Measurements from ENCODE around the gene RGS12.

Gene RGS12

DNA sequence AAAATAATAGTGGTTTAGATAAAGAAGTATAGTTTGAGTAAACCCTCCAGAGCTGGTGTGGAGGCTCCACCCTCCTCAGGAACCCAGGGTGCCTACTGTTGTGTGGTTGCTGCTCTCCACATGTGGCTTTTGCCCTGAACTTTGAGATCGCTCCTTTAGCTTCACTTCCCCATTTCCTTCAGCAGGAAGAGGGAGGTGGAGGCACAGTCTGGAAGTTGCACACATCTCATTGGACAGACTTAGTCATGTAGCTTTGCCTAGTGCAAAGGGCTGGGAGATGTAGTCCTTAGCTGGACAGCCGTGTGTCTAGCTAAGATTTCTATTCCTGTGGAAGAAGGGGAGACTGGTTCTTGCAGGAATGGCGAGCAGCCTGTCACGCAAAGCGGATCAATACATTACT, 37.9 kb downstream of the RGS12 start:
- DNase-seq (ENCODE audit: low spot score) = no peak

DNA sequence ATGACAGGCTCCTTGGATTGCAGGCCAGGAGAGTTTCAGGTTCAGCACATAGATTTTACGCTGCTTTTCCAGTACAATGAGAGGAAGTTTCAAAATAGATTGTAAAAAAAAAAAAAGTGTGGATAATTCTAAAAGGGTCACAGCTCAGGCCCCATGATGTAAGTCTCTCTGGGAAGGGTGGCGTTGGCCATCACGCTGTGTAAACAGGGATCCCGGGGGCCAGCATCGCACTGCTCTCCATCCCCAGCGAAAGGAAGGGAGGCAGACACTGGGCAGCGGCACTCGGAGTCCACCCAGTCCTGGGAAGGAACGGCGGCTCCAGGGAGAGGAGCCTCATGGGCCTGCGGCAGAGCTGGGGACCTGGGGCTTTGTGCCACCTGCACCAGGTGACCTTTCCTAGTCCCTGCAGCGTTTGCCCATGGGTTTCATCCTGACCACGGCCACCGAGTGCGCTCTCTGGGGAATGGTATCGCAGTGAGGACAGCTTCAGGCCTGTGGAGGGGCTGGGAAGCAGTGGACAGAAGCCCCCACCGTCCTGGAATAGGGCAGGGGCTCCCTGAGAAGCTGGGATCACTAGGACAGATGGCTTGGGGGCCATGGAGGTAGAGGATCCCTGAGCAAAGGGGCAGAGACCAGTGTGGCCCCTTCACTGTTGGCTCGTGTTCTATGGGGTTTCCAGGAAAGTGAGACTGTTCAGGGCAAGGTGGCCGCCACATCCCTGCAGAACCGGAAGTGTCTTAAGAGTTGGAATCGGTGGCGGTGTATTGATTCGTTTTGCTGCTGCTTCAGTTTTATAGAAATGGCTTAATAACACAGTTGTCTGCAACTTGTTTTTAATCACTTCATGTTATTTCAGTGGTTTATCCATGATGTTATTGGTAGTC, 38.9 kb downstream of the RGS12 start:
- no peak for DNase-seq (ENCODE audit: low spot score)

DNA sequence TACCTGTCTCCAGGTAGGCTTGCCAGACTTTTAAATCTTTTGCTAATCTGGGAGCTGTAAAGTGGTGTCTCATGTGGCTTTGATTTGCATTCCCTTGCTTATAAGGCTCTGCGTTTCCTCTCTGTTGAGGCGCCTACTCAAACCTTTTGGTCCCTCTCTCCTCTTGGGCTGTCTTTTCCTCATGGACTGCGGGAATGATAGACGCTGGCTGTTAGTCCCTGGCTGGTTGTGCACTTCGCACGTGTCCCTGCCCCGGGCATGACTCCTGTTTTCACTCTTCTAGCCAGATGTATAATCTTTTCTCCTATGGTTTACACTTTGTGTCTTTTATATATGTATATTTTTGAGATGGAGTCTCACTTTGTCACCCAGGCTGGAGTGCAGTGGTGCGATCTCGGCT, 39.7 kb downstream of the RGS12 start:
- DNase-seq (ENCODE audit: low spot score) = no peak

DNA sequence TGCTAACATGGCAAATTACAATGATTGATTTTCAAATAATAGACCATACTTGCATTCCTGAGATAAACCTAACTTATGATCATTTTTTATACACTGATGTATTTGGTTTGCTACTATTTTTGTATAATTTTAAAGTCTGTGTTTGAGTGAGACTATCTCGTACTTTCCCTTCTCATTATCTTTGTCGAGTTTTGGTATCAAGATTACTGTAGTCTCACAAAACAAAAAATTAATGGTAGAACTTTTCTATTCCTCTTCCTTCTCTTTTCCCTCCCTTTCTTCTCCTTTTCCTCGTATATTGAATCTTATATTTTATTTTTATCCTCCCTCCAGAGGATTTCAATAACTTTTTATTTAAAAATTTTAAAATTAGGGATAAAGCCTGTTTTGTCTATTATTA, 41.5 kb downstream of the RGS12 start:
- DNase-seq (ENCODE audit: low spot score) = no peak

DNA sequence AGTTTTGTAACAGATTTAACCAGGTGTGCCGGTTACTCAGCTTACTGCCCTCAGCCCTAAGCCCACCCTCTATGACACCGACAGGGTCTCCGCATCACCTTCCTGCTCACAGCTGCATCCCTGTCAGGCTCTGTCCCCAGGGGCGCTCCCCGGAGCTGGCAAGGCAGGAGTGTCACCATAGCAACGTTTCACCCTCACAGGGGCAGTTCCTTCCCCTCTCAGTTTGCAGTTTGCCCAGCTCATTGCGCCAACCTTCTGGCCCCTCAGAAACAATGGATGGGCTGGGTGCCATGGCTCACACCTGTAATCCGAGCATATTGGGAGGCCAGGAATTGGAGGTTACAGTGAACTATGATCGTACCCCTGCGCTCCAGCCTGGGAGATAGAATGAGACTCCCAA, 42.6 kb downstream of the RGS12 start:
- no peak for DNase-seq (ENCODE audit: low spot score)

DNA sequence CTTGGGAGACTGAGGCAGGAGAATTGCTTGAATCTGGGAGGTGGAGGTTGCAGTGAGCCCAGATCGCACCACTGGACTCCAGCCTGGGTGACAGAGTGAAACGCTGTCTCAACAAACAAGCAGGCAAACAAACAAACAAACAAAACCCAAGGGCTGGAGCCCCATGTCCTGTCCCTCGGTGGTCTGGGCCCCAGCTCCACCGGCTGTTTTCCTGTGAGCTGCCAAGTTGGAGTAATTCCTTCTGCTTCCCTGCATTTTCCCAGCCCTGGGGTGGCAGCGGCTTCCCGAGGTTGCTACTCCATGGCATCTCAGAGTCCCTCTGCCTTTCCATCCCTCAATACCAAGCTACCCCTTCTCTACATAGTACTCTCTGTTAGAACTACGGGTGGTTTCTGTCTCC, 43.2 kb downstream of the RGS12 start:
- no peak for DNase-seq (ENCODE audit: low spot score)

DNA sequence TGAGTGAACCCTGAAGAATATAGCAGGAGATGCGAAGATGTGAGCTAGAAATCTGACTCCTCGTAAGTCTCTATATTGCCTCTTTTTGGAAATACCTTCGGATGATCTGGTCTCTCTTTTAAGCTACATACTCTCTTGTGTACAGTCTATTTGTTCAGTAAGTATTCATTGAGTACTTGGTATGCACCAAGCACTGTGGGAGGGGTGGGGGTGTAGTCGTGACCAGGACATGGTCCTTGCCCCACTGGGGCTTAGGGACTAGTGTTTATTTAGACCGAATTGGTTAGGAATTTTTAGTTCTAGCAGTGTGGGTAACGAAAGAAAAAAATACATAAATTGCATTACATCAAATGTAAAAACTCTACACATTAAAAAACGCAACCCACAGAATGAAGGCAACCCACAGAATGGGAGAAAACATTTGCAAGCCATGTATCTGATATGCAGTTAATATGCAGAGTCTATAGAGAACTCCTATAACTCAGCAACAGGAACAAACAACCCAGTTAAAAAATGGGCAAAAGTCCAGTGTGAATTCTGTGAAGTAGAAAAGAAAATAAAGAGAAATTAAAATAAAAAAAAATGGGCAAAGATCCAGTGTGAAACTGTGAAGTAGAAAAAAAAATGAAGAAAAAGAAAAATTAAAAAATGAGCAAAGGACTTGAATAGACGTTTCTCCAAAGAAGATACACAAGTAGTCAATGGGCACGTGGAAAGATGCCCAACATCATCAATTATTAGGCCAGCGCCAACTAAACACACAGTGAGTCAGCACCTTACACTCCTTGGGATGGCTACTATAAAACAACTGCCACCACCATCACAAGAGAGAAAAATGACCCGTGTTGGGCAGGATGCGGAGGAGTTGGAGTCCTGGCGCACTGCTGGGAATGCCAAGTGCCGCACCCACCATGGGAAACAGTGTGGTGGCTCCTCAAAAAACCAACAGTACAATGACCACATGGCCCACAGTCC, 43.8 kb downstream of the RGS12 start:
- DNase-seq (ENCODE audit: low spot score) = no peak

DNA sequence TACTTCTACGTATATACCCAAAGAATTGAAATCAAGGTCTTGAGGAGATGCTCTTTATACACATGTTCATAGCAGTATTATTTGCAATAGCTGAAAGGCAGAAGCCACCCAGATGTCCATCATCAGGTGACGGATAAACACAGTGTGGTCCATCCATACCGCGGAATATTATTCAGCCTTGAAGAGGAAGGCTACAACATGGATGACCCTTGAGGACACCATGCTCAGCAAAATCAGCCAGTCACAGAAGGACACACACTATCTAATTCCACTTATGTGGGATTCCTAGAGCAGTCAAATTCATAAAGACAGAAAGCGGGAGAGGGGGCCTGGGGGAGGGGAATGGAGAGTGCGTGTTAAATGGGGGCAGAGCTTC, 44.5 kb downstream of the RGS12 start:
- DNase-seq (ENCODE audit: low spot score) = no peak

DNA sequence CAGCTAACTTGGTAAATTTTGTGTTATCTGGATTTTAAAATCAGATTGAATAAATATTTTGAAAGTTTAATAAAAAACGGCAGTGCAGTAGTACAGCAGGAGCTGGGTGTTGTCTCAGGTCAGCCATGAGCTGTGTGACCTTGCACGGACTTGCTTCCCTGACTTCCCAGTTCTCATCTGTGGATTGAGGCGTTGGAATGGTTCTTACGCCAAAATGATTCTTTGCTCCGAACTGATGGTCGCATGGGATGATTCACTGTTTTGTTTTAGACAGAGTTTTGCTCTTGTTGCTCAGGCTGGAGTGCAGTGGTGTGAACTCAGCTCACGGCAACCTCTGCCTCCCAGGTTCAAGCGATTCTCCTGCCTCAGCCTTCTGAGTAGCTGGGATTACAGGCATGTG, 45.0 kb downstream of the RGS12 start:
- no peak for DNase-seq (ENCODE audit: low spot score)

DNA sequence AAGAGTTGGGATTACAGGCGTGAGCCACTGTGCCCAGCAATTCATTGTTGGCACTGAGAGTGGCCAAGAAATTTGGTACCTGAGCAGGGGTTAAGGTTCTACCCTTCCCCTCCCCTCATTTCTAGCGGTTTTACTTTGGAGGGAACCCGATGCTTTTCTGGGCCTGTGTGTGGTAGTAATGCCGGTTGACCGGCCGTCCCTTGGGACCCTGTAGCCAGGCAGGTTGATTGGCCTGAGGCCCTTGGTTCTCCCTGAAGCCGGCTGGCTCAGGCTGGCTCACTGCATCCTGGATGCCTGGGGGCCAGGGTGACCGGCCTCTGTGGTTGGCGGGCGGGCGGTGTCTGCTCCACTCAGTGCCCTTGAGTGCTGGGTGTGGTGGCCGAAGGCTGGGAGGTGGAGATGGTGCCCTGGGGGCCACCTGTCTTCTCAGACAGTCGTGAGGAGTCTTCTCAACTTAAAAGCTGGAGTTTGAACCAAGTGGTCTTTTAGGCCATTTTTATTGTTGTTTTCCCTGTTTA, 45.6 kb downstream of the RGS12 start:
- DNase-seq (ENCODE audit: low spot score) = no peak

DNA sequence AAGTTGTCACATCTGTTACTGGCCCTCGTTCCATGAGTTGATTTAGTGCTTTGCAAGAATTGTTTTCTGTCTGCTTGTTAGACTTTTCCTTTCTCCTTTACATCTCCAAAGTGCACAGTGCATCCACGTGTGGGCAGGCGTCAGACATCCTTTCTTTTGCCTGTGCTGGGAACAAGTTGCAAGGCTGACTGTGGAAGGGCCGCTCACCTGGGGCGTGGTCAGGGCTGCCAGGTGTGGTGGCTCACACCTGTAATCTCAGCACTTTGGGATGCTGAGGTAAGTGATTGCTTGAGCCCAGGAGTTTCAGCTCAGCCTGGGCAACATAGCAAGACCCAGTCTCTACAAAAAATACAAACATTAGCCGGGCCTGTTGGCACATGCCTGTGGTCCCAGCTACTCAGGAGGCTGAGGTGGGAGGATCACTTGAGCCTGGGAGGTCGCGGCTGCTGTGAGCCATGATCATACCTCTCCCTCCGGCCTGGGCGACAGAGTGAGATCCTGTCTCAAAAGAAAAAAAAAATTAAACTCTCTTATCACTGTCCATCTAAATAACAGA, 46.2 kb downstream of the RGS12 start:
- DNase-seq (ENCODE audit: low spot score) = no peak

DNA sequence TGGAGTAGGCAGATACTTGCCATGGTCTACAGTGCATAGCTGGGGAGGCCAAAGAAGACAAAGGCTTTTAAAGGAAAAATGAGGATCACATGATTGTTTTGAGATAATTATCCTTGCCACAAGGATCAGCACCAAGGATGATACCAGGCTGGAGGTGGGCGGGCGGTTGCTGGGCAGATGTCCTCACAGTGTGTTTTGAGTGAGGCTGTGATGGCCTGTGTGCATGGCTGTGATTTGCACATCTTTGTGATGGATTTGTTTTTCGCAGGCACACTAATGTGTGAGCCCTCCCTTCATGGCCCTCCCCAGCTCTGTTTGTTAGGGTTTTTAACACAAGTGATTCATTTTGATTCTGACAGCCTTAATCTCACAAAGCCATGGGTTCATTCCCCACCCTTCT, 46.8 kb downstream of the RGS12 start:
- DNase-seq (ENCODE audit: low spot score) = no peak

DNA sequence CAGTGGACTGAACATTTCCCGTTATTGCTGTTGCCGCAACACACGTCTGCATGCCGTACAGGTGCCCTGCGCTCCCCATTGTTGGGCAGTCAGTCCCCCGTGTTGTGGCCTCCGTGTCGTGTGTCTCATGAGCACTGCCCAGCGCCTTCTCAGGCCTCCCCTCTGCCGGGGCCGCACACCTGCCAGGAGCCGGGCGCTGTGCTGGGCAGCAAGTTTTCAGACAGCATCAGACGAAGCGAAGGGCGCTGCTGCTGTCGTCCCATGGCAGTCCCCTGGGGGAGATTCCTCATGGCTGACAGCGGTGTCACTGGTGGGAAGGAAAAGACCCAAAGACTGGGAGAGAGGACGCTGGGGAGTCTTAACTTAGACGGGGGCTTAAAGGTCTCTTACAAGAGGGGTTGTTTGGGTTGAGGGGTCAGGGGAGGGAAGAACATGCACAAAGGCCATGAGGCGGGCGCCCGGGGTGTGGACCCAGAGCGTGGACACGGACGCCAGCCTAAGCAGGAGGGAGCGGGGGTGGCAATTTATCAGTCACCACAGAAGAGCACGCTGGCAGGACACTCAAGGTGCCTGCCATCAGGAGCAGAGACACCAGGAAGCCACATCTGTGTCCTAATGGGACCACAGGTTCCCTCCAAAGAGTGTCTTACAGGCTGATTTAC, 47.3 kb downstream of the RGS12 start:
- no peak for DNase-seq (ENCODE audit: low spot score)

DNA sequence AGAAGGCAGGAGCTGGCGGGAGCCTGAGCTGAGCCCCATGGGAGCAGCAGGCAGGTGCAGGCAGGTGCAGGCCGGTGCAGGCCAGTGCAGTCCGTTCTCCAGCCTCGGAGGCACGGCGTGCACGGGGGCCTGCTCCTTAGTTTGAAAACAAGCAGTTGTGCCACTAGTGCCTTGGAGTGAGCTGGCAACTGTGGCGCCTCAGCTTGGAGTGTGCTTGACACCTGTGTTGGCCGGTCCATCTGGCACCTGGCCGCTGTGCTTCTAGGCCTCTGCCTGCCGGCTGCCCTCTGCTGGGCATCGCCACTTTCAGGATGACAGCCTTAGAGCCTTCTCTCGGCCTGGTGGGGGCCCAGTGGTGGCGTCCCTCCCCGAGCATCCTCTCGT, 47.9 kb downstream of the RGS12 start:
- DNase-seq (ENCODE audit: low spot score) = no peak

DNA sequence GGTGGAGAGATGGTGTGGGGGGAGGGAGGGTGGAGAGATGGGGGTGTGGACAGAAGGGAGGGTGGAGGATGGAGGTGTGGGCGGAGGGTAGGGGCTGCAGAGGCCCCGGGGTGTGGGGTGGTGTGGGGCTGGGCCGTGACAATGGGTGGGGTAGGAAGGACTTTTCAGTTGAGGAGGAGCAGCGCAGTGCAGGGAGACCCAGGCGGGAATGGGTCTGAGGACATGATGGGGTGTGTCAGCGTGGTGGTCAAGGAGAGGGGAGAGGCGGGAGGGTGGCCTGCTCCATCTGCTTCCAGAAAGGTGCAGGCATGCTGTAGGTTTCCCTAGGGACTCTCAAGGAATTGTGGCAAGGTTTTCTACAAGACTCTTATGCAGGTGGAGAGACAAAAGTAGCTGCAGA, 48.9 kb downstream of the RGS12 start:
- DNase-seq (ENCODE audit: low spot score) = no peak

DNA sequence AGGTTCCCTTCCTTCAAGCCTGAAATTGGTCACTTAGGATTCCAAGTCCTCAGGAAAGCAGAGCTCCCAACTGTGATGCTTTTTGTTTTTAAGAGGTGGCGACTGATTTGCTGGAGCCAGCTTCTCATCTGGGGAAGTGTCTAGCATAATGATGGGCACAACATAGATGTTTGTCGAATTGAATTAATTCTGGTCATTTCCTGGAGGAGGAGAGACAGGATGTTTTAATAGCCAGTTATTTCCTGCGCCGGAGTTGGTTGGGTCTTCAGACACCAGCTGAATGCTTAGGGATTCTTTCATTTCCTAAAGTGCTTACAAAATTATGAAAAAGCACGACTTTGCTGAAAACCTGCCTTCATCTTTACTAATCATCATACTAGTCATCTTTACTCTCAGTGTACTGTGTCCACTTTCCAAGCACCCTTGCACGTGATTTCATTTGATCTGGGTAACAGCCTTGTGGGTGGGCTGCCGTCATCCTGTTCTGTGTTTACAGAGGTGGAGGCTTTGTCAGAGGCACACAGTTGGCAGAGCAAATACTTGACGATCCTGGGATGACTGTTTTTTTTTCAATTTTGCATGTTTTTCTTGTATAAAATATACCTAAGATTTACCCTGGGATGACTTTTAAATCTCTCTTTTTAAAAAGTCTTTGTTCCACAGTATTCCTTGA, 49.5 kb downstream of the RGS12 start:
- no peak for DNase-seq (ENCODE audit: low spot score)

Measured in left forelimb (tissue), 1 donor.